ENCODE data around the gene SEPTIN1.

Gene SEPTIN1, protein sequence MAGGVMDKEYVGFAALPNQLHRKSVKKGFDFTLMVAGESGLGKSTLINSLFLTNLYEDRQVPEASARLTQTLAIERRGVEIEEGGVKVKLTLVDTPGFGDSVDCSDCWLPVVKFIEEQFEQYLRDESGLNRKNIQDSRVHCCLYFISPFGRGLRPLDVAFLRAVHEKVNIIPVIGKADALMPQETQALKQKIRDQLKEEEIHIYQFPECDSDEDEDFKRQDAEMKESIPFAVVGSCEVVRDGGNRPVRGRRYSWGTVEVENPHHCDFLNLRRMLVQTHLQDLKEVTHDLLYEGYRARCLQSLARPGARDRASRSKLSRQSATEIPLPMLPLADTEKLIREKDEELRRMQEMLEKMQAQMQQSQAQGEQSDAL

GRCh38 chr16:30382111-30382881, at the start of gene SEPTIN1:
Gene SEPTIN1, minus strand, starts transcription at chr16:30382561. Its CDS starts 19 bp downstream, at chr16:30382542.
- Histone ChIP-seq H3K27ac (ENCODE audit: low read depth, low read length) (no peak within 1 kb of the TSS), H3K4me3 (ENCODE audit: low read depth, low read length) (no peak within 1 kb of the TSS), H3K36me3 (ENCODE audit: control insufficient read depth, insufficient read depth, low read length) (no peaks in the 10 kb centered on the region), H3K4me1 (ENCODE audit: control insufficient read depth, insufficient read depth, low read length) (peaks cover 14% of the 10 kb centered on the region), H3K9ac (ENCODE audit: low read length) (no peak within 1 kb of the TSS), H3K27me3 (ENCODE audit: control insufficient read depth, insufficient read depth, low read length) (no peaks in the 10 kb centered on the region), H3K9me3 (ENCODE audit: control insufficient read depth, insufficient read depth, low read depth, low read length) (no peaks in the 10 kb centered on the region)

- no peak overlapping the region for H3K27ac ChIP-seq (ENCODE audit: low read depth, low read length)
These were observed 48.1 kb upstream of the SEPTIN1 start for GRCh38 chr16:30430428-30430970.

DNA sequence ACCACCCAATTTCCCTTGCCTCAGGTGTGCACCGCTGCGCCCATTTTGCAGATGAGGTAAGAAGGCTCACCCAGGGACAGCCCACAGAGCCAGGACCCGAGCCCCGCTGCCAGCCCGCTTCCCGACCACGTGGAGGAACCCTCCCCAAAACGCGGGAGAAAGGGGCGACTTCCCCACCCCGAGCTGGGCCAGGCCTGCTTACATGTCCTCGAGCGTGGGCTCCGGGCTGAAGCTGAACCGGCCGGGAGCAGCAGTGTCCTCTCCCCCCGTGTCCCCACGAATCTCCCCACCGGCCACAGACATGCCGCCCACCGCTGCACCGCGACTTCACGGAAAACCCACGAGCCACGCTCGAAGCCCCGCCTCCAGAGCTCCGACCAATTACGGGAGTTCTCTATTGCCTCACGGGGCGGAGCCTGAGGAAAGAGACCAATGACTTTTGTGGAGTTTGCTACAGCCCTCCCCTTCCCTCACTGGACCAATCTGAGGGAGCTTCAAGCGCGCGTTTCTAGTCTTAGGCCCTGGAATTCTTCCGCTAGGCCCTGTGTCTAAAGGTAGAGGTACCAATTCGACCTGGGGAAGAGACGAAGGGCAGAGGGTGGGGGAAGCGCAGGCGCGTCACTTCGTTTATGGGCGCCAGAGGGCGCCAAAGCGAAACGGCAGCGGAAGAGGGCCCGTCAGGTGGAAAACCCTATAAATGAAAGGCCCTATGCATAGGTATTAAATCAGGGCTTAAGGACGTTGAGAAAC, 47.5 kb upstream of the SEPTIN1 start, which contains the start of gene DCTPP1:
DCTPP1 (minus strand) TSS at position 353 of the 750 bp plus-strand sequence; CDS start at position 303, 50 bp downstream.
- H3K36me3 ChIP-seq (ENCODE audit: control insufficient read depth, insufficient read depth, low read length), result peaks cover 17% of the 10 kb centered on the region
- no peak within 1 kb of the TSS for H3K27ac ChIP-seq (ENCODE audit: low read depth, low read length)
- H3K27me3 ChIP-seq (ENCODE audit: control insufficient read depth, insufficient read depth, low read length), result no peaks in the 10 kb centered on the region
- peak within 1 kb of the TSS; percentile 81 for H3K4me3 ChIP-seq (ENCODE audit: low read depth, low read length)
- H3K4me1 ChIP-seq (ENCODE audit: control insufficient read depth, insufficient read depth, low read length), result peaks cover 10% of the 10 kb centered on the region
- no peaks in the 10 kb centered on the region for H3K9me3 ChIP-seq (ENCODE audit: control insufficient read depth, insufficient read depth, low read depth, low read length)
- peak within 1 kb of the TSS; percentile 76 for H3K9ac ChIP-seq (ENCODE audit: low read length)

More at GRCh38 chr16:30430428-30430970, 48.1 kb upstream of the SEPTIN1 start:
- Histone ChIP-seq H3K4me3 (ENCODE audit: low read depth, low read length) (peak overlapping the region; percentile 31), H3K9me3 (ENCODE audit: control insufficient read depth, insufficient read depth, low read depth, low read length) (no peaks in the 10 kb centered on the region), H3K27me3 (ENCODE audit: control insufficient read depth, insufficient read depth, low read length) (no peaks in the 10 kb centered on the region), H3K9ac (ENCODE audit: low read length) (no peak overlapping the region), H3K4me1 (ENCODE audit: control insufficient read depth, insufficient read depth, low read length) (peaks cover 10% of the 10 kb centered on the region), H3K36me3 (ENCODE audit: control insufficient read depth, insufficient read depth, low read length) (peaks cover 15% of the 10 kb centered on the region)

- H3K4me3 ChIP-seq (ENCODE audit: low read depth, low read length), result peak overlapping the region; percentile 81
- H3K36me3 ChIP-seq (ENCODE audit: control insufficient read depth, insufficient read depth, low read length), result peaks cover 22% of the 10 kb centered on the region
- peak overlapping the region; percentile 76 for H3K9ac ChIP-seq (ENCODE audit: low read length)
- H3K4me1 ChIP-seq (ENCODE audit: control insufficient read depth, insufficient read depth, low read length), result peaks cover 10% of the 10 kb centered on the region
- no peaks in the 10 kb centered on the region for H3K27me3 ChIP-seq (ENCODE audit: control insufficient read depth, insufficient read depth, low read length)
- no peaks in the 10 kb centered on the region for H3K9me3 ChIP-seq (ENCODE audit: control insufficient read depth, insufficient read depth, low read depth, low read length)
- H3K27ac ChIP-seq (ENCODE audit: low read depth, low read length), result no peak overlapping the region
These were observed 47.0 kb upstream of the SEPTIN1 start for GRCh38 chr16:30429418-30429677.

- Histone ChIP-seq H3K36me3 (ENCODE audit: control insufficient read depth, insufficient read depth, low read length) (peaks cover 33% of the 10 kb centered on the region), H3K9ac (ENCODE audit: low read length) (no peak overlapping the region), H3K27ac (ENCODE audit: low read depth, low read length) (no peak overlapping the region), H3K27me3 (ENCODE audit: control insufficient read depth, insufficient read depth, low read length) (no peaks in the 10 kb centered on the region), H3K4me3 (ENCODE audit: low read depth, low read length) (no peak overlapping the region), H3K9me3 (ENCODE audit: control insufficient read depth, insufficient read depth, low read depth, low read length) (no peaks in the 10 kb centered on the region), H3K4me1 (ENCODE audit: control insufficient read depth, insufficient read depth, low read length) (peaks cover 10% of the 10 kb centered on the region)
These were observed 45.7 kb upstream of the SEPTIN1 start for GRCh38 chr16:30428055-30428454.

- Histone ChIP-seq H3K27ac (ENCODE audit: low read depth, low read length) (no peak overlapping the region), H3K4me3 (ENCODE audit: low read depth, low read length) (no peak overlapping the region), H3K36me3 (ENCODE audit: control insufficient read depth, insufficient read depth, low read length) (peaks cover 45% of the 10 kb centered on the region), H3K27me3 (ENCODE audit: control insufficient read depth, insufficient read depth, low read length) (no peaks in the 10 kb centered on the region), H3K9me3 (ENCODE audit: control insufficient read depth, insufficient read depth, low read depth, low read length) (no peaks in the 10 kb centered on the region), H3K9ac (ENCODE audit: low read length) (no peak overlapping the region), H3K4me1 (ENCODE audit: control insufficient read depth, insufficient read depth, low read length) (peaks cover 11% of the 10 kb centered on the region)
These were observed 38.6 kb upstream of the SEPTIN1 start for GRCh38 chr16:30421010-30421409.

DNA sequence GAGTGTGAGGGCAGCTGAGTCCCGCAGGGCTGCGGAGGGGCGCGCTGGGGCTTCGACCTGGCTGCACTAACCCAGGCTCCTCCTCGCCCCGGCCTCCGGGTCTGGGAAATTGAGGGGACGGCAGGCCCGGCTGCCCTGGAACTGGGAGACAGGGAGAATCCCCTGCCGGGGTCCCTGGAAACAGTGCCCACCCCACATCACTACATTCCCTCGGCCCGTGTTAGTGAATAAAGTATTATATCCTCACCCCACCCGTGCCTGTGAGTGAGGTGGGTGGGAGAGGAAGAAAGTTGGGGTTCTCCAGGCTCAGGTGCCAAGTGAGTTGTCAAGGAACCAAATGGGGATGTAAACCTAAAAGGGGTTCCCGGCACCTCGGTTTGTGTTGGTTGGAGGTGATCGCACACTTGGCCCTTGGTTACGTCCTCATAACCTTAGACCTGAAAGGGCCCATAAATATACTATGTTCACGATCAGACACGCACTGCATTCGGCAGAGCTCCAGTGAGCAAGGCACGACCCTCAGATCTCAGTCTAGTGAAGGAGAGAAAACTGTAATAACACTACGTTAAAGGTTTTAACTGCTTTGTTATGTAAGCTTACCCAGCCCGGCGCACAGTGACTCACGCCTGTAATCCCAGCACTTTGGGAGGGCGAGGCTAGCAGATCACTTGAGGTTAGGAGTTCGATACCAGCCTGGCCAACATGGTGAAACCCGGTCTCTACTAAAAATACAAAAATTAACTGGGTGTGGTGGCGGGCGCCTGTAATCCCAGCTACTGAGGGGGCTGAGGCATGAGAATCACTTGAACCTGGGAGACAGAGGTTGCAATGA, 36.2 kb upstream of the SEPTIN1 start:
- H3K4me1 ChIP-seq (ENCODE audit: control insufficient read depth, insufficient read depth, low read length), result peaks cover 11% of the 10 kb centered on the region
- H3K9ac ChIP-seq (ENCODE audit: low read length), result peak overlapping the region; percentile 60
- no peaks in the 10 kb centered on the region for H3K27me3 ChIP-seq (ENCODE audit: control insufficient read depth, insufficient read depth, low read length)
- H3K4me3 ChIP-seq (ENCODE audit: low read depth, low read length), result peak overlapping the region; percentile 66
- peak overlapping the region; percentile 15; the same call in 1 of the 2 replicates for H3K27ac ChIP-seq (ENCODE audit: low read depth, low read length)
- peaks cover 34% of the 10 kb centered on the region for H3K36me3 ChIP-seq (ENCODE audit: control insufficient read depth, insufficient read depth, low read length)
- H3K9me3 ChIP-seq (ENCODE audit: control insufficient read depth, insufficient read depth, low read depth, low read length), result no peaks in the 10 kb centered on the region

GRCh38 chr16:30417529-30418349, 35.4 kb upstream of the SEPTIN1 start:
- Histone ChIP-seq H3K36me3 (ENCODE audit: control insufficient read depth, insufficient read depth, low read length) (peaks cover 38% of the 10 kb centered on the region), H3K4me3 (ENCODE audit: low read depth, low read length) (peak overlapping the region; percentile 66), H3K27me3 (ENCODE audit: control insufficient read depth, insufficient read depth, low read length) (no peaks in the 10 kb centered on the region), H3K4me1 (ENCODE audit: control insufficient read depth, insufficient read depth, low read length) (peaks cover 11% of the 10 kb centered on the region), H3K9ac (ENCODE audit: low read length) (peak overlapping the region; percentile 60), H3K9me3 (ENCODE audit: control insufficient read depth, insufficient read depth, low read depth, low read length) (no peaks in the 10 kb centered on the region), H3K27ac (ENCODE audit: low read depth, low read length) (peak overlapping the region; percentile 15; the same call in 1 of the 2 replicates)

- Histone ChIP-seq H3K27me3 (ENCODE audit: control insufficient read depth, insufficient read depth, low read length) (no peaks in the 10 kb centered on the region), H3K9me3 (ENCODE audit: control insufficient read depth, insufficient read depth, low read depth, low read length) (no peaks in the 10 kb centered on the region), H3K36me3 (ENCODE audit: control insufficient read depth, insufficient read depth, low read length) (peaks cover 40% of the 10 kb centered on the region), H3K27ac (ENCODE audit: low read depth, low read length) (no peak overlapping the region), H3K4me1 (ENCODE audit: control insufficient read depth, insufficient read depth, low read length) (peaks cover 11% of the 10 kb centered on the region), H3K4me3 (ENCODE audit: low read depth, low read length) (peak overlapping the region; percentile 66), H3K9ac (ENCODE audit: low read length) (peak overlapping the region; percentile 60)
These were observed 34.5 kb upstream of the SEPTIN1 start for GRCh38 chr16:30416624-30417528.

Data from HUES6 (cell line).